Lower lobe of right lung (tissue), 2 donors: ENCODE data around the gene JAM3. TPM values are rescaled to one million over a fixed set of nuclear protein-coding genes. Genes with fewer than 3 reads are reported as not detected.
A peak's percentile ranks its signal among the peaks of the same experiment; 100 is the strongest.

ENCODE experiments used
- ATAC-seq, 2 donors: fragments of 200-7000 bp; cut with Tn5 transposase; one replicate each; pipeline ENCODE4 v1.9.1; 2020 to 2022; ENCODE audit warnings: mild to moderate bottlenecking in 2 of 2, moderate library complexity in 2 of 2
- DNase-seq: peaks from one replicate; pipeline ENCODE4 v3.0.0-alpha.2; 2020
- H3K27ac ChIP-seq: fragments of 200-600 bp; one replicate; pipeline ENCODE4 v1.8.0; 2022
- H3K27me3 ChIP-seq: fragments of 200-600 bp; one replicate; pipeline ENCODE4 v1.8.0; 2022; ENCODE audit warnings: low read depth
- H3K36me3 ChIP-seq: fragments of 200-600 bp; one replicate; pipeline ENCODE4 v1.8.0; 2022; ENCODE audit warnings: mild to moderate bottlenecking
- H3K4me1 ChIP-seq: fragments of 200-600 bp; one replicate; pipeline ENCODE4 v1.8.0; 2022
- H3K4me3 ChIP-seq: fragments of 200-600 bp; one replicate; pipeline ENCODE4 v1.8.0; 2022; ENCODE audit warnings: mild to moderate bottlenecking
- H3K9me3 ChIP-seq: fragments of 200-600 bp; one replicate; pipeline ENCODE4 v1.8.0; 2022
- CTCF ChIP-seq: fragments of 200-600 bp; IDR thresholded peaks from one replicate; pipeline ENCODE4 v1.8.0; 2022; ENCODE audit warnings: antibody characterized with exemption, mild to moderate bottlenecking
- intact Hi-C: fragments of 100-400 bp; cut with DNase I; formaldehyde crosslinking; loops from one replicate; pipeline ENCODE4 v1.11.0; 2022
- total RNA-seq: library from RNA; stranded (reverse); fragmentation: NEBNext Ultra II Directional; extraction: Animal tissue kit (Norgen Biotek cat#: 25700); gene quantifications from one replicate; pipeline ENCODE4 v1.2.1, GENCODE V29; 2021
- donor health status: DM: no; HTN: yes; CAD: no; lungs with severe emphysema.

JAM3 gene
- total RNA-seq, 1 donor from 2014 or later, result 32.1 TPM

GRCh38 chr11:134050541-134051383 is 18.1 kb upstream of the JAM3 start:
- intact Hi-C loops, result loop anchor here (10.0 kb wide), 1 partner anchor 84 kb away; no protein-coding TSS in a partner anchor
- TF ChIP-seq CTCF, result peak; percentile 91
- Histone ChIP-seq H3K36me3 (no peaks in the 10 kb centered on the region), H3K4me3 (peak overlapping the region; percentile 48), H3K9me3 (no peaks in the 10 kb centered on the region), H3K4me1 (peaks cover 2% of the 10 kb centered on the region), H3K27me3 (peaks cover 10% of the 10 kb centered on the region), H3K27ac (peak overlapping the region; percentile 72)
- DNase-seq (peak; percentile 84), ATAC-seq (peak; percentile 93 to 95)

GRCh38 chr11:134052395-134052987 is 16.4 kb upstream of the JAM3 start:
- no peak overlapping the region for H3K27ac ChIP-seq
- no peaks in the 10 kb centered on the region for H3K4me1 ChIP-seq
- ATAC-seq, result no peak
- no peak for DNase-seq
- no peaks in the 10 kb centered on the region for H3K36me3 ChIP-seq
- intact Hi-C loops, result loop anchor here (10.0 kb wide), 1 partner anchor 82 kb away; no protein-coding TSS in a partner anchor
- peaks cover 3% of the 10 kb centered on the region for H3K27me3 ChIP-seq
- TF ChIP-seq CTCF, result no peak
- H3K9me3 ChIP-seq, result no peaks in the 10 kb centered on the region
- H3K4me3 ChIP-seq, result no peak overlapping the region

- intact Hi-C loops, result loop anchor here (10.0 kb wide), 1 partner anchor 82 kb away; no protein-coding TSS in a partner anchor
- no peaks in the 10 kb centered on the region for H3K27me3 ChIP-seq
- no peak for DNase-seq
Observed at GRCh38 chr11:134052988-134053945, 15.6 kb upstream of the JAM3 start.

GRCh38 chr11:134055029-134055428 is 13.8 kb upstream of the JAM3 start:
- Histone ChIP-seq H3K9me3 (no peaks in the 10 kb centered on the region), H3K4me3 (no peak overlapping the region), H3K27me3 (no peaks in the 10 kb centered on the region), H3K4me1 (peaks cover 4% of the 10 kb centered on the region), H3K27ac (no peak overlapping the region), H3K36me3 (no peaks in the 10 kb centered on the region)
- ATAC-seq, result no peak
- intact Hi-C loops, result loop anchor here (10.0 kb wide), 1 partner anchor 80 kb away; no protein-coding TSS in a partner anchor
- DNase-seq, result no peak
- TF ChIP-seq CTCF, result no peak

More at GRCh38 chr11:134052988-134053945, 15.6 kb upstream of the JAM3 start:
- Histone ChIP-seq H3K9me3 (no peaks in the 10 kb centered on the region), H3K4me1 (no peaks in the 10 kb centered on the region), H3K27ac (no peak overlapping the region), H3K36me3 (no peaks in the 10 kb centered on the region), H3K4me3 (no peak overlapping the region)
- ATAC-seq, result no peak
- no peak for TF ChIP-seq CTCF

- Histone ChIP-seq H3K27ac (no peak overlapping the region), H3K4me1 (peaks cover 20% of the 10 kb centered on the region), H3K36me3 (no peaks in the 10 kb centered on the region), H3K4me3 (no peak overlapping the region), H3K27me3 (no peaks in the 10 kb centered on the region), H3K9me3 (no peaks in the 10 kb centered on the region)
- TF ChIP-seq CTCF, result no peak
- DNase-seq (no peak), ATAC-seq (no peak)
- intact Hi-C loops, result no loop called here
Observed at GRCh38 chr11:134060316-134060715, 8.6 kb upstream of the JAM3 start.
